Measurements from ENCODE around the gene EIF2S2. TPM values are rescaled to one million over a fixed set of nuclear protein-coding genes. Genes with fewer than 3 reads are reported as not detected.

EIF2S2 gene
- total RNA-seq, 4 donors from 2014 or later, result 44.4 to 65.6 (median 56.8) TPM

DNA sequence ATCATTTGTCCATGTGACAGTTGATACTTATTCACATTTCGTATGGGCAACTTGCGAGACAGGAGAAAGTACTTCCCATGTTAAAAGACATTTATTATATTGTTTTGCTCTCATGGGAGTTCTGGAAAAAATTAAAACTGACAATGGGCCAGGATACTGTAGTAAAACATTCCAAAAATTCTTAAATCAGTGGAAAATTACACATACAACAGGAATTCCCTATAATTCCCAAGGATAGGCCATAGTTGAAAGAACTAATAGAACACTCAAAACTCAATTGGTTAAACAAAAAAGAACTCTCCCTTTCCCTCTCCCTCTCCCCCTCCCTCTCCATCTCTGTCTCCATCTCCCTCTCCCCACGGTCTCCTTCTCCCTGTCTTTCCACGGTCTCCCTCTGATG is 19.4 kb upstream of the EIF2S2 start:
- peaks cover 6% of the 10 kb centered on the region for H3K27me3 ChIP-seq
- no peaks in the 10 kb centered on the region for H3K9me3 ChIP-seq
- no peak overlapping the region for H3K4me3 ChIP-seq
- H3K4me1 ChIP-seq, result peaks cover 0 to 5% (median 0%) of the 10 kb centered on the region in 3 donors
- 55 to 58% methylated on average over 3 to 4 of the region's 4 CpGs for WGBS, 2 donors (ENCODE audit: low coverage in 1 of 2)
- no peak for ATAC-seq
- H3K27ac ChIP-seq, result no peak overlapping the region
- H3K36me3 ChIP-seq, result no peaks in the 10 kb centered on the region
- TF ChIP-seq EP300 (IDR thresholded peaks at IDR 0.05) (no peak), POLR2AphosphoS5 (IDR thresholded peaks at IDR 0.05) (no peak), POLR2A (IDR thresholded peaks at IDR 0.05) (no peak)
- TF ChIP-seq, protein P1, sequence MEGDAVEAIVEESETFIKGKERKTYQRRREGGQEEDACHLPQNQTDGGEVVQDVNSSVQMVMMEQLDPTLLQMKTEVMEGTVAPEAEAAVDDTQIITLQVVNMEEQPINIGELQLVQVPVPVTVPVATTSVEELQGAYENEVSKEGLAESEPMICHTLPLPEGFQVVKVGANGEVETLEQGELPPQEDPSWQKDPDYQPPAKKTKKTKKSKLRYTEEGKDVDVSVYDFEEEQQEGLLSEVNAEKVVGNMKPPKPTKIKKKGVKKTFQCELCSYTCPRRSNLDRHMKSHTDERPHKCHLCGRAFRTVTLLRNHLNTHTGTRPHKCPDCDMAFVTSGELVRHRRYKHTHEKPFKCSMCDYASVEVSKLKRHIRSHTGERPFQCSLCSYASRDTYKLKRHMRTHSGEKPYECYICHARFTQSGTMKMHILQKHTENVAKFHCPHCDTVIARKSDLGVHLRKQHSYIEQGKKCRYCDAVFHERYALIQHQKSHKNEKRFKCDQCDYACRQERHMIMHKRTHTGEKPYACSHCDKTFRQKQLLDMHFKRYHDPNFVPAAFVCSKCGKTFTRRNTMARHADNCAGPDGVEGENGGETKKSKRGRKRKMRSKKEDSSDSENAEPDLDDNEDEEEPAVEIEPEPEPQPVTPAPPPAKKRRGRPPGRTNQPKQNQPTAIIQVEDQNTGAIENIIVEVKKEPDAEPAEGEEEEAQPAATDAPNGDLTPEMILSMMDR (IDR thresholded peaks at IDR 0.05), result no peak

DNA sequence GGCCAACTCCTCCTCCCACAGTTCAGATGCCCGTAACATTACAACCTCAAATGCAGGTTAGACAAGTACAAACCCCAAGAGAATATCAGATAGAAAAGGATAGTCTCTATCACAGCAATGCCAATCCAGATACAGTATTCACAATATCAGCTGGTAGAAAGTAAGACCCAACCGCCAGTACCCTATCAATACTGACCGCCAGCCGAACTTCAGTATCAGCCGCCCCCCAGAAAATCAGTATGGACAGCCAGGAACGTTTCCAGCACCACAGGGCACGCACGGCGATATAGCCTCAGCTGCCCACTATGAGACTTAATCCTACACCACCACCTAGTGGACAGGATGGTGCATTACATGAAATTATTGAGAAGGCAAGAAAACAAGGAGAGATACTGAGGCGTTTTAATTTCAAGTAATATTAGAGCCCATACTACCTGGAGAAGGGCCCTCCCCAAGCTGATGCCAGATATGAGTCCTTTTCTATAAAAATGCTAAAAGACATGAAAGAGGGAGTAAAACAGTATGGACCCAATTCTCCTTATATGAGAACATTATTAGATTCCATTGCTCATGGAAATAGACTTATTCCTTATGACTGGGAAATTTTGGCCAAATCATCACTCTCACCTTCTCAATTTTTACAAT is 17.6 kb upstream of the EIF2S2 start:
- H3K36me3 ChIP-seq, result no peaks in the 10 kb centered on the region
- peak; percentile 72 for ATAC-seq
- 0% methylated on average over 8 of the region's 10 CpGs for WGBS, 2 donors (ENCODE audit: low coverage in 1 of 2)
- TF ChIP-seq, protein P1 (IDR thresholded peaks at IDR 0.05), result peak; percentile 72 to 92 (median 84)
- TF ChIP-seq POLR2AphosphoS5 (IDR thresholded peaks at IDR 0.05) (peak; percentile 16), EP300 (IDR thresholded peaks at IDR 0.05) (no peak), POLR2A (IDR thresholded peaks at IDR 0.05) (no peak)
- H3K9me3 ChIP-seq, result no peaks in the 10 kb centered on the region
- H3K27ac ChIP-seq, result no peak overlapping the region
- peaks cover 0 to 5% (median 0%) of the 10 kb centered on the region in 3 donors for H3K4me1 ChIP-seq
- H3K4me3 ChIP-seq, result no peak overlapping the region
- peaks cover 6% of the 10 kb centered on the region for H3K27me3 ChIP-seq

DNA sequence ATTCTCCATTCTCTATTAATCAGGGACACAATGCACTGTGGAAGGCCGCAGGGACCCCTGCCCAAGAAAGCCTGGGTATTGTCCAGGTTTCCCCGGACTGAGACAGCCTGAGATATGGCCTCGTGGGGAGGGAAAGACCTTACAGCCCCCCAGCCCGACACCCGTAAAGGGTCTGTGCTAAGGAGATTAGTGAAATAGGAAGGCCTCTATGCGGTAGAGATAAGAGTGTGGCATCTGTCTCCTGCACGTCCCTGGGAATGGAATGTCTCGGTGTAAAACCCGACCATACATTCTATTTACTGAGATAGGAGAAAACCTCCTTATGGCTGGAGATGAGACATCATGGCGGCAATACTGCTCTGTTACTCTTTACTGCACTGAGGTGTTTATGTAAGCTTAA is 15.7 kb upstream of the EIF2S2 start:
- Histone ChIP-seq H3K27ac (no peak overlapping the region), H3K36me3 (no peaks in the 10 kb centered on the region), H3K4me1 (peaks cover 0 to 5% (median 0%) of the 10 kb centered on the region in 3 donors), H3K4me3 (no peak overlapping the region), H3K27me3 (peaks cover 5% of the 10 kb centered on the region), H3K9me3 (no peaks in the 10 kb centered on the region)
- TF ChIP-seq POLR2A (IDR thresholded peaks at IDR 0.05) (no peak), EP300 (IDR thresholded peaks at IDR 0.05) (no peak), POLR2AphosphoS5 (IDR thresholded peaks at IDR 0.05) (no peak)
- TF ChIP-seq, protein P1 (IDR thresholded peaks at IDR 0.05), result no peak
- ATAC-seq, result no peak
- 90 to 100% methylated on average over 1 to 5 of the region's 10 CpGs for WGBS, 2 donors (ENCODE audit: low coverage in 1 of 2)

DNA sequence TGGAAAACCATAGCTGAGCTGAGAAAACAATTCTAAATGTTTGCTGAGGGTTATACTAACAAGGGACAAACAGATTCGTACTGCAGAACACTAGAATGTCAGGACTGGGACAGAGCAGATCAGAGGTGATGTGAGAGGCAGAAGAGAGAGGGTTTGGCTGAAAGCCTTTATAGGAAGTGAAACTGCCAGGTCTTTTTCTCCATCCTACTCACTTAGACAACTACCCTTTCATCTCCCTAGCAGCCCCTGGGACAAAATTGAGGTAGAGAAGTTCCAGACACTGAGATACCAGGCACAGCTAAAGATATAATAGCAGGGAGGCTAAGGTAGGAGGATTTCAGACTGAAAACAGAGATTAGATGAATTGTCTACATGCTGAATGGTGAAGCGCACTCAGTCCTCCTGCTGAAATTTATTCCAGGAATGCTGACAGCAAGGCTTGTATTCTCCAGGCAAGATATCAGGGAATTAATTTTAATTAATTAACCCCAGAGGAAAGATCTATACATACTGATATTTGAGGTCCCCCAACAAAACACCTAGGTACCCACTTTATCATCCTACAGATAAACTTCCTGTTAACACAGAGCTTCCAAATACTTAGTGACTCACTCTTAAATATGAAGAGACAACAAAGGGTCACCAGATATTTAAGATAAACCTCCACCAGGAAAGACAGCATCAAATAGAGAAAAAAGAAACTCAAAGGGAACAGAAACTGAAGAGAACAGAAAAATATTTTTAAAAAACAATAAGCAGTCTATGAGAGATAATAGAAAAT is 12.6 kb upstream of the EIF2S2 start:
- Histone ChIP-seq H3K27ac (no peak overlapping the region), H3K4me1 (peaks cover 0 to 5% (median 0%) of the 10 kb centered on the region in 3 donors), H3K36me3 (no peaks in the 10 kb centered on the region), H3K27me3 (no peaks in the 10 kb centered on the region), H3K9me3 (no peaks in the 10 kb centered on the region), H3K4me3 (no peak overlapping the region)
- TF ChIP-seq, protein P1 (IDR thresholded peaks at IDR 0.05), result no peak
- TF ChIP-seq POLR2AphosphoS5 (IDR thresholded peaks at IDR 0.05) (no peak), EP300 (IDR thresholded peaks at IDR 0.05) (no peak), POLR2A (IDR thresholded peaks at IDR 0.05) (no peak)
- ATAC-seq, result no peak
- 50 to 60% methylated on average over 2 of the region's 2 CpGs for WGBS, 2 donors (ENCODE audit: low coverage in 1 of 2)

DNA sequence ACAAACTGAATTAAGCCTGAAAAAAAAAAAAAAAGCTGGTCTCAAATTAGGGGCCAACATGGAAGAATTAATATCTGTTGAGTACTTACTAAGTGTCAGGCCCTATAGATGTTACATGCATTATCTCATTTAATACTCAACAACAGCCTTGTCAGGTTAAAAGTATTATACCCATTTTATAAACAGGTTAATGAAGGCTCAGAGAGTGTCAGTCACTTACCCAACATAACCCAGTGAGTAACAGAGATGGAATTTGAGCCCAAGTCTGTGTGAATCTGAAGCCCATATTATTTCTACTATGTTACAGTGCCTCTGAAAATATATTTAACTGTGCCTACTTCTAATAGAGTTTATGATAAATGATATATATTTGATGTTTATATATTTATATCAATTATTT is 11.3 kb upstream of the EIF2S2 start:
- Histone ChIP-seq H3K4me3 (no peak overlapping the region), H3K27me3 (no peaks in the 10 kb centered on the region), H3K36me3 (no peaks in the 10 kb centered on the region), H3K9me3 (no peaks in the 10 kb centered on the region), H3K4me1 (no peaks in the 10 kb centered on the region), H3K27ac (no peak overlapping the region)
- no peak for ATAC-seq
- TF ChIP-seq EP300 (IDR thresholded peaks at IDR 0.05), result no peak
- no peak for TF ChIP-seq POLR2A (IDR thresholded peaks at IDR 0.05)
- TF ChIP-seq, protein P1 (IDR thresholded peaks at IDR 0.05), result no peak
- TF ChIP-seq POLR2AphosphoS5 (IDR thresholded peaks at IDR 0.05), result no peak

Data from gastroesophageal sphincter (tissue), 4 donors.